Measurements from ENCODE around the gene IGFALS.

GRCh38 chr16:1787322-1788094 lies 6.0 kb downstream of the IGFALS start:
- TF ChIP-seq, protein P1, sequence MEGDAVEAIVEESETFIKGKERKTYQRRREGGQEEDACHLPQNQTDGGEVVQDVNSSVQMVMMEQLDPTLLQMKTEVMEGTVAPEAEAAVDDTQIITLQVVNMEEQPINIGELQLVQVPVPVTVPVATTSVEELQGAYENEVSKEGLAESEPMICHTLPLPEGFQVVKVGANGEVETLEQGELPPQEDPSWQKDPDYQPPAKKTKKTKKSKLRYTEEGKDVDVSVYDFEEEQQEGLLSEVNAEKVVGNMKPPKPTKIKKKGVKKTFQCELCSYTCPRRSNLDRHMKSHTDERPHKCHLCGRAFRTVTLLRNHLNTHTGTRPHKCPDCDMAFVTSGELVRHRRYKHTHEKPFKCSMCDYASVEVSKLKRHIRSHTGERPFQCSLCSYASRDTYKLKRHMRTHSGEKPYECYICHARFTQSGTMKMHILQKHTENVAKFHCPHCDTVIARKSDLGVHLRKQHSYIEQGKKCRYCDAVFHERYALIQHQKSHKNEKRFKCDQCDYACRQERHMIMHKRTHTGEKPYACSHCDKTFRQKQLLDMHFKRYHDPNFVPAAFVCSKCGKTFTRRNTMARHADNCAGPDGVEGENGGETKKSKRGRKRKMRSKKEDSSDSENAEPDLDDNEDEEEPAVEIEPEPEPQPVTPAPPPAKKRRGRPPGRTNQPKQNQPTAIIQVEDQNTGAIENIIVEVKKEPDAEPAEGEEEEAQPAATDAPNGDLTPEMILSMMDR (conservative IDR thresholded peaks at IDR 0.05; ENCODE audit: low read depth in 2 of 2) = no peak
- no peak for TF ChIP-seq POLR2AphosphoS5 (IDR thresholded peaks at IDR 0.05; ENCODE audit: low read depth)
- TF ChIP-seq EZH2 (IDR thresholded peaks at IDR 0.05; ENCODE audit: low read depth, unreplicated experiment) = no peak

Data from GM23338 (cell line).